ENCODE data around the gene DGKH.
"Not testable (repeated sequence)": the region's sequence is repeated elsewhere in the genome, so short reads cannot be mapped to it uniquely, and the experiment has no call there.

The DGKH gene

GRCh38 chr13:42119875-42120274 lies 71.4 kb downstream of the DGKH start:
- DNase-seq (ENCODE audit: insufficient read length, low spot score): no peak
- no peak for TF ChIP-seq POU2F2 (IDR thresholded peaks at IDR 0.05; ENCODE audit: low read depth, low read length)
- TF ChIP-seq TAF1 (IDR thresholded peaks at IDR 0.05; ENCODE audit: low read depth, low read length): no peak
- no peak for TF ChIP-seq PAX5 (IDR thresholded peaks at IDR 0.05; ENCODE audit: insufficient read depth, low read length, severe bottlenecking)
- no peak for TF ChIP-seq SPI1 (IDR thresholded peaks at IDR 0.05; ENCODE audit: low read depth, low read length)
- TF ChIP-seq POLR2A (IDR thresholded peaks at IDR 0.05; ENCODE audit: low read depth, low read length): no peak
- no peak for TF ChIP-seq POLR2AphosphoS5 (IDR thresholded peaks at IDR 0.05; ENCODE audit: low read depth, low read length)
- peak; percentile 5 for FAIRE-seq

GRCh38 chr13:42123600-42123999 lies 75.2 kb downstream of the DGKH start:
- TF ChIP-seq TAF1 (IDR thresholded peaks at IDR 0.05; ENCODE audit: low read depth, low read length) (no peak), POU2F2 (IDR thresholded peaks at IDR 0.05; ENCODE audit: low read depth, low read length) (no peak), PAX5 (IDR thresholded peaks at IDR 0.05; ENCODE audit: insufficient read depth, low read length, severe bottlenecking) (no peak), SPI1 (IDR thresholded peaks at IDR 0.05; ENCODE audit: low read depth, low read length) (no peak), POLR2A (IDR thresholded peaks at IDR 0.05; ENCODE audit: low read depth, low read length) (no peak), POLR2AphosphoS5 (IDR thresholded peaks at IDR 0.05; ENCODE audit: low read depth, low read length) (no peak)
- no peak for DNase-seq (ENCODE audit: insufficient read length, low spot score)
- FAIRE-seq: no peak

- FAIRE-seq: no peak
- no peak for DNase-seq (ENCODE audit: insufficient read length, low spot score)
- TF ChIP-seq PAX5 (IDR thresholded peaks at IDR 0.05; ENCODE audit: insufficient read depth, low read length, severe bottlenecking) (no peak), TAF1 (IDR thresholded peaks at IDR 0.05; ENCODE audit: low read depth, low read length) (no peak), SPI1 (IDR thresholded peaks at IDR 0.05; ENCODE audit: low read depth, low read length) (no peak), POU2F2 (IDR thresholded peaks at IDR 0.05; ENCODE audit: low read depth, low read length) (no peak), POLR2A (IDR thresholded peaks at IDR 0.05; ENCODE audit: low read depth, low read length) (no peak), POLR2AphosphoS5 (IDR thresholded peaks at IDR 0.05; ENCODE audit: low read depth, low read length) (no peak)
Observed at GRCh38 chr13:42125046-42125445, 76.6 kb downstream of the DGKH start.

- FAIRE-seq: no peak
- TF ChIP-seq TAF1 (IDR thresholded peaks at IDR 0.05; ENCODE audit: low read depth, low read length) (no peak), PAX5 (IDR thresholded peaks at IDR 0.05; ENCODE audit: insufficient read depth, low read length, severe bottlenecking) (no peak), SPI1 (IDR thresholded peaks at IDR 0.05; ENCODE audit: low read depth, low read length) (no peak), POLR2AphosphoS5 (IDR thresholded peaks at IDR 0.05; ENCODE audit: low read depth, low read length) (no peak), POU2F2 (IDR thresholded peaks at IDR 0.05; ENCODE audit: low read depth, low read length) (no peak), POLR2A (IDR thresholded peaks at IDR 0.05; ENCODE audit: low read depth, low read length) (no peak)
- no peak for DNase-seq (ENCODE audit: insufficient read length, low spot score)
Observed at GRCh38 chr13:42127047-42127446, 78.6 kb downstream of the DGKH start.

GRCh38 chr13:42129033-42129432 lies 80.6 kb downstream of the DGKH start:
- TF ChIP-seq PAX5 (IDR thresholded peaks at IDR 0.05; ENCODE audit: insufficient read depth, low read length, severe bottlenecking): no peak
- TF ChIP-seq POLR2A (IDR thresholded peaks at IDR 0.05; ENCODE audit: low read depth, low read length): no peak
- TF ChIP-seq TAF1 (IDR thresholded peaks at IDR 0.05; ENCODE audit: low read depth, low read length): no peak
- TF ChIP-seq POU2F2 (IDR thresholded peaks at IDR 0.05; ENCODE audit: low read depth, low read length): no peak
- TF ChIP-seq SPI1 (IDR thresholded peaks at IDR 0.05; ENCODE audit: low read depth, low read length): no peak
- no peak for TF ChIP-seq POLR2AphosphoS5 (IDR thresholded peaks at IDR 0.05; ENCODE audit: low read depth, low read length)
- FAIRE-seq (no peak), DNase-seq (ENCODE audit: insufficient read length, low spot score) (no peak)

- FAIRE-seq: no peak
- TF ChIP-seq POLR2A (IDR thresholded peaks at IDR 0.05; ENCODE audit: low read depth, low read length) (no peak), PAX5 (IDR thresholded peaks at IDR 0.05; ENCODE audit: insufficient read depth, low read length, severe bottlenecking) (no peak), POU2F2 (IDR thresholded peaks at IDR 0.05; ENCODE audit: low read depth, low read length) (no peak), POLR2AphosphoS5 (IDR thresholded peaks at IDR 0.05; ENCODE audit: low read depth, low read length) (no peak), SPI1 (IDR thresholded peaks at IDR 0.05; ENCODE audit: low read depth, low read length) (no peak), TAF1 (IDR thresholded peaks at IDR 0.05; ENCODE audit: low read depth, low read length) (no peak)
- DNase-seq (ENCODE audit: insufficient read length, low spot score): no peak
Observed at GRCh38 chr13:42136518-42136917, 88.1 kb downstream of the DGKH start.

- no peak for TF ChIP-seq POU2F2 (IDR thresholded peaks at IDR 0.05; ENCODE audit: low read depth, low read length)
- TF ChIP-seq SPI1 (IDR thresholded peaks at IDR 0.05; ENCODE audit: low read depth, low read length): no peak
- DNase-seq (ENCODE audit: insufficient read length, low spot score) (no peak), FAIRE-seq (no peak)
Observed at GRCh38 chr13:42137856-42138537, 89.5 kb downstream of the DGKH start.

GRCh38 chr13:42140494-42140893 lies 92.0 kb downstream of the DGKH start:
- FAIRE-seq: no peak
- DNase-seq (ENCODE audit: insufficient read length, low spot score): no peak
- no peak for TF ChIP-seq SPI1 (IDR thresholded peaks at IDR 0.05; ENCODE audit: low read depth, low read length)
- TF ChIP-seq PAX5 (IDR thresholded peaks at IDR 0.05; ENCODE audit: insufficient read depth, low read length, severe bottlenecking): no peak
- TF ChIP-seq TAF1 (IDR thresholded peaks at IDR 0.05; ENCODE audit: low read depth, low read length): no peak
- TF ChIP-seq POLR2AphosphoS5 (IDR thresholded peaks at IDR 0.05; ENCODE audit: low read depth, low read length): no peak
- TF ChIP-seq POLR2A (IDR thresholded peaks at IDR 0.05; ENCODE audit: low read depth, low read length): no peak
- no peak for TF ChIP-seq POU2F2 (IDR thresholded peaks at IDR 0.05; ENCODE audit: low read depth, low read length)

- DNase-seq (ENCODE audit: insufficient read length, low spot score); FAIRE-seq: not testable (repeated sequence)
Observed at GRCh38 chr13:42141052-42141451, 92.6 kb downstream of the DGKH start.

- FAIRE-seq (no peak), DNase-seq (ENCODE audit: insufficient read length, low spot score) (no peak)
Observed at GRCh38 chr13:42146359-42146758, 97.9 kb downstream of the DGKH start.

More at GRCh38 chr13:42146359-42146758, 97.9 kb downstream of the DGKH start:
- no peak for TF ChIP-seq POU2F2 (IDR thresholded peaks at IDR 0.05; ENCODE audit: low read depth, low read length)
- no peak for TF ChIP-seq POLR2A (IDR thresholded peaks at IDR 0.05; ENCODE audit: low read depth, low read length)
- TF ChIP-seq POLR2AphosphoS5 (IDR thresholded peaks at IDR 0.05; ENCODE audit: low read depth, low read length): no peak
- TF ChIP-seq SPI1 (IDR thresholded peaks at IDR 0.05; ENCODE audit: low read depth, low read length): no peak
